Naive thymus-derived CD8-positive, alpha-beta T cell (primary cell): Measurements from ENCODE around the gene NSL1. TPM values are rescaled to one million over a fixed set of nuclear protein-coding genes. Genes with fewer than 3 reads are reported as not detected.

ENCODE experiments used
- ATAC-seq, 2 donors: fragments of 150-1000 bp; cut with Tn5 transposase in 1 of 2; sonication (Bioruptor Pico), chemical (Tn5 transposase) in 1 of 2; 1 replicate in 1 of 2; 2 replicates in 1 of 2; pipeline ENCODE4 v1.10.0; 2021; ENCODE audit warnings: mild to moderate bottlenecking in 2 of 2, moderate library complexity in 2 of 2
- POLR2A ChIA-PET: fragments of 350-600 bp; sonication (Branson Sonifier 250); formaldehyde crosslinking; loops from one replicate; lab custom pipeline; 2021; ENCODE audit warnings: antibody characterized with exemption; lab: Charles Lee
- DNase-seq, 10 donors: peaks; one replicate each; pipeline versions ENCODE4 v3.0.0 to v3.0.0-alpha.2; 2020 to 2022
- H3K27ac Mint-ChIP-seq, 10 donors: one replicate each; pipeline ENCODE4 v1.8.0; 2020 to 2022; ENCODE audit warnings: mild to moderate bottlenecking in 10 of 10, mixed read lengths in 10 of 10, moderate library complexity in 4 of 10, inconsistent platforms in 1 of 10
- H3K27me3 Mint-ChIP-seq, 5 donors: one replicate each; pipeline ENCODE4 v1.8.0; 2021 to 2022; ENCODE audit warnings: mixed read lengths in 5 of 5
- H3K36me3 Mint-ChIP-seq, 3 donors: one replicate each; pipeline ENCODE4 v1.8.0; 2020 to 2022; ENCODE audit warnings: mixed read lengths in 3 of 3, mild to moderate bottlenecking in 2 of 3, inconsistent platforms in 1 of 3
- H3K4me1 Mint-ChIP-seq, 4 donors: one replicate each; pipeline ENCODE4 v1.8.0; 2021 to 2022; ENCODE audit warnings: mixed read lengths in 4 of 4
- H3K4me3 Mint-ChIP-seq, 10 donors: one replicate each; pipeline ENCODE4 v1.8.0; 2020 to 2022; ENCODE audit warnings: mild to moderate bottlenecking in 10 of 10, mixed read lengths in 10 of 10, moderate library complexity in 6 of 10, inconsistent platforms in 1 of 10
- H3K9me3 Mint-ChIP-seq, 9 donors: one replicate each; pipeline ENCODE4 v1.8.0; 2020 to 2022; ENCODE audit warnings: mixed read lengths in 9 of 9, mild to moderate bottlenecking in 3 of 9, inconsistent platforms in 1 of 9, moderate library complexity in 1 of 9
- polyA plus RNA-seq, 3 donors: library from polyadenylated mRNA; unstranded; fragments of 300-500 nt; fragmentation: Illumina TruSeq; gene quantifications; one replicate each; pipeline ENCODE4 v1.2.3, GENCODE V29; 2021
- total RNA-seq, 8 experiments: library from RNA in 2 of 8; stranded (reverse) in 2 of 8; gene quantifications; one replicate each; pipeline ENCODE4 v1.2.3 and lab custom pipeline; 2021 to 2026

NSL1 gene
- total and polyA plus RNA-seq, 5 experiments from 2014 or later: 38.1 to 74.2 (median 54.8) TPM

GRCh38 chr1:212686069-212686468 lies 105.5 kb downstream of the NSL1 start:
- ATAC-seq: no peak
- Mint-ChIP-seq H3K36me3 (no peaks in the 10 kb centered on the region), H3K4me1 (peaks cover 6 to 27% (median 16%) of the 10 kb centered on the region in 4 donors), H3K27me3 (peaks cover 0 to 7% (median 4%) of the 10 kb centered on the region in 5 donors), H3K9me3 (no peaks in the 10 kb centered on the region), H3K4me3 (no peak overlapping the region), H3K27ac (no peak overlapping the region)
- POLR2A ChIA-PET: no interaction called here
- no peak for DNase-seq

GRCh38 chr1:212685429-212685828 lies 106.1 kb downstream of the NSL1 start:
- DNase-seq (no peak), ATAC-seq (no peak)
- peaks cover 0 to 7% (median 0%) of the 10 kb centered on the region in 5 donors for H3K27me3 Mint-ChIP-seq
- no peak overlapping the region for H3K27ac Mint-ChIP-seq
- no peak overlapping the region for H3K4me3 Mint-ChIP-seq
- no peaks in the 10 kb centered on the region for H3K36me3 Mint-ChIP-seq
- POLR2A ChIA-PET: no interaction called here
- peaks cover 6 to 30% (median 16%) of the 10 kb centered on the region in 4 donors for H3K4me1 Mint-ChIP-seq
- H3K9me3 Mint-ChIP-seq: no peaks in the 10 kb centered on the region

- Mint-ChIP-seq H3K36me3 (no peaks in the 10 kb centered on the region), H3K27ac (no peak overlapping the region), H3K27me3 (peaks cover 0 to 7% (median 0%) of the 10 kb centered on the region in 5 donors), H3K9me3 (no peaks in the 10 kb centered on the region), H3K4me3 (no peak overlapping the region), H3K4me1 (peaks cover 6 to 30% (median 16%) of the 10 kb centered on the region in 4 donors)
- ATAC-seq: no peak
- no peak for DNase-seq
- POLR2A ChIA-PET: no interaction called here
Observed at GRCh38 chr1:212684521-212685090, 107.0 kb downstream of the NSL1 start.

- H3K36me3 Mint-ChIP-seq: no peaks in the 10 kb centered on the region
- H3K4me3 Mint-ChIP-seq: no peak overlapping the region
- ATAC-seq (no peak), DNase-seq (no peak)
- H3K27ac Mint-ChIP-seq: peak overlapping the region in 1 of 10 donors; percentile 72
- POLR2A ChIA-PET: no interaction called here
- H3K27me3 Mint-ChIP-seq: peaks cover 0 to 7% (median 0%) of the 10 kb centered on the region in 5 donors
- H3K9me3 Mint-ChIP-seq: no peaks in the 10 kb centered on the region
- peaks cover 6 to 34% (median 16%) of the 10 kb centered on the region in 4 donors for H3K4me1 Mint-ChIP-seq
Observed at GRCh38 chr1:212684076-212684475, 107.5 kb downstream of the NSL1 start.

- Mint-ChIP-seq H3K27ac (peak overlapping the region in 2 of 10 donors; percentile 34 to 72), H3K4me1 (peaks cover 6 to 35% (median 16%) of the 10 kb centered on the region in 4 donors), H3K4me3 (peak overlapping the region in 4 of 10 donors; percentile 6 to 65 (median 49)), H3K27me3 (peaks cover 0 to 7% (median 0%) of the 10 kb centered on the region in 5 donors), H3K36me3 (no peaks in the 10 kb centered on the region), H3K9me3 (no peaks in the 10 kb centered on the region)
- ATAC-seq (no peak), DNase-seq (no peak)
- POLR2A ChIA-PET: no interaction called here
Observed at GRCh38 chr1:212683357-212683722, 108.2 kb downstream of the NSL1 start.

GRCh38 chr1:212680680-212681389 lies 110.7 kb downstream of the NSL1 start:
- no peak overlapping the region for H3K4me3 Mint-ChIP-seq
- H3K27me3 Mint-ChIP-seq: peaks cover 0 to 3% (median 0%) of the 10 kb centered on the region in 5 donors
- POLR2A ChIA-PET: no interaction called here
- no peaks in the 10 kb centered on the region for H3K36me3 Mint-ChIP-seq
- H3K4me1 Mint-ChIP-seq: peaks cover 9 to 36% (median 16%) of the 10 kb centered on the region in 4 donors
- no peak for ATAC-seq
- DNase-seq: no peak
- H3K9me3 Mint-ChIP-seq: no peaks in the 10 kb centered on the region
- H3K27ac Mint-ChIP-seq: peak overlapping the region in 2 of 10 donors; percentile 10 to 43

GRCh38 chr1:212678456-212679410 lies 112.8 kb downstream of the NSL1 start:
- DNase-seq (no peak), ATAC-seq (no peak)
- Mint-ChIP-seq H3K27ac (peak overlapping the region in 1 of 10 donors; percentile 11), H3K4me1 (peaks cover 7 to 30% (median 12%) of the 10 kb centered on the region in 4 donors), H3K36me3 (no peaks in the 10 kb centered on the region), H3K9me3 (no peaks in the 10 kb centered on the region), H3K27me3 (no peaks in the 10 kb centered on the region), H3K4me3 (peak overlapping the region in 1 of 10 donors; percentile 11)
- POLR2A ChIA-PET: no interaction called here

- H3K27me3 Mint-ChIP-seq: no peaks in the 10 kb centered on the region
- POLR2A ChIA-PET: no interaction called here
- no peaks in the 10 kb centered on the region for H3K36me3 Mint-ChIP-seq
- no peak for DNase-seq
- H3K9me3 Mint-ChIP-seq: no peaks in the 10 kb centered on the region
- no peak overlapping the region for H3K4me3 Mint-ChIP-seq
- H3K4me1 Mint-ChIP-seq: peaks cover 0 to 18% (median 2%) of the 10 kb centered on the region in 4 donors
- ATAC-seq: no peak
- H3K27ac Mint-ChIP-seq: peak overlapping the region in 1 of 10 donors; percentile 15
Observed at GRCh38 chr1:212677573-212677972, 114.0 kb downstream of the NSL1 start.

GRCh38 chr1:212677136-212677535 lies 114.4 kb downstream of the NSL1 start:
- DNase-seq: no peak
- Mint-ChIP-seq H3K27me3 (peaks cover 0 to 2% (median 0%) of the 10 kb centered on the region in 5 donors), H3K9me3 (no peaks in the 10 kb centered on the region), H3K36me3 (no peaks in the 10 kb centered on the region), H3K27ac (no peak overlapping the region), H3K4me1 (peaks cover 0 to 14% (median 2%) of the 10 kb centered on the region in 4 donors), H3K4me3 (no peak overlapping the region)
- POLR2A ChIA-PET: no interaction called here
- ATAC-seq: no peak

Other genes with a start within 250 kb of the NSL1 start
- 1 to 10 TPM; 1.4 to 1.8 TPM for gene ATF3, start 183.0 kb downstream of the NSL1 start, total RNA-seq
- gene ATF3, start 183.0 kb downstream of the NSL1 start, polyA plus RNA-seq: not detected
- gene BATF3, start 91.9 kb downstream of the NSL1 start, total RNA-seq: 1 to 10 TPM in 1 of 2 experiments, under 1 TPM in 1; 0.29 to 1.2 TPM
- under 1 TPM in 2 of 3 donors, not detected in 1; 0.47 to 0.56 TPM for gene BATF3, start 91.9 kb downstream of the NSL1 start, polyA plus RNA-seq
- gene TATDN3, start 117 bp upstream of the NSL1 start, total RNA-seq: 10 to 100 TPM; 17.0 to 21.4 TPM
- gene TATDN3, start 117 bp upstream of the NSL1 start, polyA plus RNA-seq: 10 to 100 TPM; 15.6 to 20.8 (median 18.0) TPM
- gene SPATA45, start 55.9 kb upstream of the NSL1 start, total RNA-seq: not detected
- not detected for gene SPATA45, start 55.9 kb upstream of the NSL1 start, polyA plus RNA-seq
- 10 to 100 TPM; 10.7 to 15.0 TPM for gene FLVCR1, start 66.5 kb upstream of the NSL1 start, total RNA-seq
- 1 to 10 TPM; 1.1 to 1.9 (median 1.2) TPM for gene FLVCR1, start 66.5 kb upstream of the NSL1 start, polyA plus RNA-seq
- gene VASH2, start 158.8 kb upstream of the NSL1 start, total RNA-seq: not detected
- gene VASH2, start 158.8 kb upstream of the NSL1 start, polyA plus RNA-seq: under 1 TPM in 2 of 3 donors, not detected in 1; 0.30 to 0.68 TPM
- gene ANGEL2, start 224.1 kb upstream of the NSL1 start, total RNA-seq: 10 to 100 TPM; 94.8 to 98.5 TPM
- 10 to 100 TPM; 18.5 to 28.1 (median 25.2) TPM for gene ANGEL2, start 224.1 kb upstream of the NSL1 start, polyA plus RNA-seq